NB4 (cell line): Measurements from ENCODE around the gene PDE4D.

Experiments used
- MAX ChIP-seq: IDR thresholded peaks from 2 replicates; pipeline ENCODE4 v1.6.1; 2011; ENCODE audit warnings: low read depth, low read length
- MYC ChIP-seq: IDR thresholded peaks from 2 replicates; pipeline ENCODE4 v1.6.1; 2011; ENCODE audit warnings: low read depth, low read length
- POLR2A ChIP-seq: IDR thresholded peaks from 2 replicates; pipeline ENCODE4 v1.6.1; 2011; ENCODE audit warnings: mild to moderate bottlenecking; ENCODE audit not compliant: insufficient read length; ENCODE audit errors: extremely low read depth
- TF ChIP-seq, protein P1 (sequence below): IDR thresholded peaks from one replicate; pipeline ENCODE4 v1.5.1; 2012; ENCODE audit warnings: low read depth, low read length

GRCh38 chr5:59542306-59542705 lies 351.2 kb downstream of the PDE4D start:
- TF ChIP-seq POLR2A (no peak), MAX (no peak), MYC (no peak)
- TF ChIP-seq, protein P1, sequence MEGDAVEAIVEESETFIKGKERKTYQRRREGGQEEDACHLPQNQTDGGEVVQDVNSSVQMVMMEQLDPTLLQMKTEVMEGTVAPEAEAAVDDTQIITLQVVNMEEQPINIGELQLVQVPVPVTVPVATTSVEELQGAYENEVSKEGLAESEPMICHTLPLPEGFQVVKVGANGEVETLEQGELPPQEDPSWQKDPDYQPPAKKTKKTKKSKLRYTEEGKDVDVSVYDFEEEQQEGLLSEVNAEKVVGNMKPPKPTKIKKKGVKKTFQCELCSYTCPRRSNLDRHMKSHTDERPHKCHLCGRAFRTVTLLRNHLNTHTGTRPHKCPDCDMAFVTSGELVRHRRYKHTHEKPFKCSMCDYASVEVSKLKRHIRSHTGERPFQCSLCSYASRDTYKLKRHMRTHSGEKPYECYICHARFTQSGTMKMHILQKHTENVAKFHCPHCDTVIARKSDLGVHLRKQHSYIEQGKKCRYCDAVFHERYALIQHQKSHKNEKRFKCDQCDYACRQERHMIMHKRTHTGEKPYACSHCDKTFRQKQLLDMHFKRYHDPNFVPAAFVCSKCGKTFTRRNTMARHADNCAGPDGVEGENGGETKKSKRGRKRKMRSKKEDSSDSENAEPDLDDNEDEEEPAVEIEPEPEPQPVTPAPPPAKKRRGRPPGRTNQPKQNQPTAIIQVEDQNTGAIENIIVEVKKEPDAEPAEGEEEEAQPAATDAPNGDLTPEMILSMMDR: no peak
